K562 treated with DMSO at 1 percent for 24 hours (cell line): Measurements from ENCODE around the gene COX18. TPM values are rescaled to one million over a fixed set of nuclear protein-coding genes. Genes with fewer than 3 reads are reported as not detected.

Experiments
- total RNA-seq: library from RNA; unstranded; fragments of 300-600 nt; gene quantifications from 2 replicates; pipeline ENCODE4 v1.2.3, GENCODE V29; 2022; ENCODE audit warnings: low read depth; ENCODE audit not compliant: insufficient read depth

Gene COX18
- 15.7 and 17.6 TPM in 2 replicates for total RNA-seq

DNA sequence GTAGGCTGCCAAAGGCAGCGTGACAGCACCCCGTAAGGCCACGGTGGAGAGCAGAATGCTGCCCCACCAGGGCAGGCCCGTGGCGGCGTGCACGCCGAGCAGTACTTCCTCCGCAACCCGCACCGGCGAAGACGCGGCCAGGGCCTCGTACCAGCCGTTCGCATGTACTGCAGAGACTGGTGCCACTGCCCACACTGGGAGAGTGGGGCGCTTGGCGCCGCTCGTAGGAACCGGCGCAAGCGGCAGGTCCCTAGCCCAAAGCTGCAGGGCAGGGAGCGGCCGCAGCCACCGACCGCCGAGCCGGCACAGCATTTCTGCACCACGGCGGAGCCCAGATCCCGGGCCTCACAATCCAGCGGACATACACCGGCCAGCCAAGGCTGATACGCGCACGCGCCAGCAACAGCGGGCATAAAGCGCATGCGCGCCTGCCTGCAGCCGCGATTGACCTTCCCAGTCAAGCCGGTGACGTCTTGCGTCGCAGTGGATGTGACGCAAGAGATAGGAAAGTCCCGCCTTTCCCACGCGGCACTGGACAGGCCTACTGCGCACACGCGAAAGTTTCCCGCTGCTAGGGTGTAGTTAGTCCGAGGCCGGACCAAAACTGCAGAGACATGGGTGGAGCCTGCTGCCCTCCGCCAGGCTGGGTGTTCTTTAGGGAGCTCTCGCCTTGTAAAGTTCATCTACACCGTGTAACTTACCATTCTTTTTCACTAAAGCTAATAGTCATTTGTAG lies at the start of gene COX18:
Gene COX18, minus strand, starts transcription at position 379 of the 736 bp plus-strand sequence. Its CDS starts 67 bp downstream, at position 312.

Other genes with a start within 250 kb of the COX18 start
- 22.9 and 26.4 TPM in 2 replicates for gene ANKRD17, start 189.1 kb upstream of the COX18 start, total RNA-seq